Naive thymus-derived CD4-positive, alpha-beta T cell (primary cell): ENCODE measurements around the gene CD8B2. TPM values are rescaled to one million over a fixed set of nuclear protein-coding genes. Genes with fewer than 3 reads are reported as not detected.
A peak's percentile ranks its signal among the peaks of the same experiment; 100 is the strongest.
"Not testable (repeated sequence)": the region's sequence is repeated elsewhere in the genome, so short reads cannot be mapped to it uniquely, and the experiment has no call there.

ENCODE experiments used
- ATAC-seq: fragments of 150-1000 bp; cut with Tn5 transposase; 2 replicates; pipeline ENCODE4 v1.10.0; 2021; ENCODE audit warnings: mild to moderate bottlenecking, moderate library complexity
- CTCF ChIA-PET: fragments of 350-600 bp; sonication (Branson Sonifier 250); formaldehyde crosslinking; loops from one replicate; lab custom pipeline; 2021; ENCODE audit warnings: antibody characterized with exemption; lab: Charles Lee
- POLR2A ChIA-PET: fragments of 350-600 bp; sonication (Branson Sonifier 250); formaldehyde crosslinking; loops from one replicate; lab custom pipeline; 2021; ENCODE audit warnings: antibody characterized with exemption, inconsistent platforms; lab: Charles Lee
- DNase-seq, 9 donors: peaks; one replicate each; pipeline versions ENCODE4 v3.0.0 to v3.0.0-alpha.2; 2020 to 2022; ENCODE audit warnings: mixed read lengths in 1 of 9
- H3K27ac ChIP-seq: one replicate; pipeline ENCODE4 v1.7.0; 2013; ENCODE audit warnings: mild to moderate bottlenecking, low read depth, low read length, moderate library complexity
- H3K27me3 ChIP-seq, 2 donors: one replicate each; pipeline ENCODE4 v1.7.0; 2013; ENCODE audit warnings: low read length in 2 of 2, mild to moderate bottlenecking in 2 of 2, moderate library complexity in 2 of 2; ENCODE audit not compliant: control insufficient read depth in 2 of 2, insufficient read depth in 2 of 2
- H3K36me3 ChIP-seq, 3 experiments: 1 replicate in 2 of 3; 2 replicates in 1 of 3; pipeline ENCODE4 v1.7.0; 2013; ENCODE audit warnings: low read length in 3 of 3, mild to moderate bottlenecking in 3 of 3, moderate library complexity in 1 of 3; ENCODE audit not compliant: insufficient read depth in 3 of 3, control insufficient read depth in 2 of 3
- H3K4me1 ChIP-seq, 2 donors: one replicate each; pipeline ENCODE4 v1.7.0; 2013; ENCODE audit warnings: low read length in 2 of 2, mild to moderate bottlenecking in 2 of 2, moderate library complexity in 1 of 2; ENCODE audit not compliant: control insufficient read depth in 2 of 2, insufficient read depth in 2 of 2
- H3K4me3 ChIP-seq: 2 replicates; pipeline ENCODE4 v1.7.0; 2013; ENCODE audit warnings: mild to moderate bottlenecking, low read length
- H3K9me3 ChIP-seq, 3 experiments: 1 replicate in 2 of 3; 2 replicates in 1 of 3; pipeline ENCODE4 v1.7.0; 2013; ENCODE audit warnings: low read length in 3 of 3; ENCODE audit not compliant: control insufficient read depth in 2 of 3
- H3K27ac Mint-ChIP-seq, 9 donors: one replicate each; pipeline ENCODE4 v1.8.0; 2020 to 2022; ENCODE audit warnings: mixed read lengths in 9 of 9, mild to moderate bottlenecking in 8 of 9, moderate library complexity in 5 of 9, inconsistent platforms in 2 of 9
- H3K27me3 Mint-ChIP-seq, 5 donors: one replicate each; pipeline ENCODE4 v1.8.0; 2021 to 2022; ENCODE audit warnings: mixed read lengths in 5 of 5, mild to moderate bottlenecking in 1 of 5
- H3K36me3 Mint-ChIP-seq, 5 donors: one replicate each; pipeline ENCODE4 v1.8.0; 2020 to 2022; ENCODE audit warnings: mixed read lengths in 5 of 5, mild to moderate bottlenecking in 3 of 5, inconsistent platforms in 1 of 5
- H3K4me1 Mint-ChIP-seq, 7 donors: one replicate each; pipeline ENCODE4 v1.8.0; 2020 to 2022; ENCODE audit warnings: mixed read lengths in 7 of 7, mild to moderate bottlenecking in 3 of 7, inconsistent platforms in 1 of 7
- H3K4me3 Mint-ChIP-seq, 10 donors: one replicate each; pipeline ENCODE4 v1.8.0; 2020 to 2022; ENCODE audit warnings: mild to moderate bottlenecking in 10 of 10, mixed read lengths in 10 of 10, moderate library complexity in 6 of 10, inconsistent platforms in 2 of 10
- H3K9me3 Mint-ChIP-seq, 11 donors: one replicate each; pipeline ENCODE4 v1.8.0; 2020 to 2022; ENCODE audit warnings: mixed read lengths in 11 of 11, mild to moderate bottlenecking in 4 of 11, inconsistent platforms in 1 of 11, moderate library complexity in 1 of 11
- intact Hi-C, 2 donors: fragments of 100-400 bp; cut with micrococcal nuclease; formaldehyde crosslinking; loops; one replicate each; pipeline ENCODE4 v1.15.1; 2023
- polyA plus RNA-seq, 2 donors: library from polyadenylated mRNA; unstranded; fragments of 300-500 nt; fragmentation: Illumina TruSeq; gene quantifications; one replicate each; pipeline ENCODE4 v1.2.3, GENCODE V29; 2021
- total RNA-seq, 6 experiments: library from RNA in 5 of 6; stranded (reverse) in 5 of 6; gene quantifications; 1 replicate in 5 of 6; 2 replicates in 1 of 6; pipeline ENCODE4 v1.2.3 and lab custom pipeline; 2021 to 2026

Gene CD8B2
- total and polyA plus RNA-seq, 7 experiments from 2014 or later, result 0.64 TPM; not detected in 6

DNA sequence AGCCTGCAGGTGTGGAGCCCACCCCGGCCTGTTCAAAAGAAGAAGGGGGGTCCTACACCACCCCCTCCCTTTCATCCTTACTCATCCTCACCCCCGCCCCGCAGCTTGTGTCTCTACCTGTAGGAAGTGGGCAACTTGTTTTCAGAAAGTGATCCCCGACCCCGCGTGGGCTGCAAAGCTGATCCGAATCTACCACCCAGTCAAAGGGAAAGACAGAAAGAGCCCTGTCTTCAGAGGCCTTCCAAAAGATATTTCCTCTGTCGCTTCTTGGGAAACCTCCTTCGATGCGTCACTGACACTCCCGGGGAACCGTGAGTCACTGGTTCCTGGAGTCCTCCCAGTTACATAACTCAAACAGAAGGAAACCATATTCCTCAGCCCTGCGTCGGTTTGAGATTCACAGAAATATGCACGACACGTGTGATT lies 24.3 kb downstream of the CD8B2 start:
- H3K27ac ChIP-seq, H3K36me3 Mint-ChIP-seq, H3K27me3 Mint-ChIP-seq, intact Hi-C loops, H3K36me3 ChIP-seq, H3K9me3 ChIP-seq, CTCF ChIA-PET, H3K9me3 Mint-ChIP-seq, H3K4me3 ChIP-seq, POLR2A ChIA-PET, H3K27me3 ChIP-seq, H3K4me1 ChIP-seq: not testable (repeated sequence)
- peaks cover 0 to 13% (median 8%) of the 10 kb centered on the region in 7 donors for H3K4me1 Mint-ChIP-seq
- DNase-seq (peak in 2 of 9 donors; percentile 4 to 30), ATAC-seq (peak; percentile 77)
- peak overlapping the region in 2 of 9 donors; percentile 3 to 21 for H3K27ac Mint-ChIP-seq
- H3K4me3 Mint-ChIP-seq, result peak overlapping the region; percentile 26 to 74 (median 66)

DNA sequence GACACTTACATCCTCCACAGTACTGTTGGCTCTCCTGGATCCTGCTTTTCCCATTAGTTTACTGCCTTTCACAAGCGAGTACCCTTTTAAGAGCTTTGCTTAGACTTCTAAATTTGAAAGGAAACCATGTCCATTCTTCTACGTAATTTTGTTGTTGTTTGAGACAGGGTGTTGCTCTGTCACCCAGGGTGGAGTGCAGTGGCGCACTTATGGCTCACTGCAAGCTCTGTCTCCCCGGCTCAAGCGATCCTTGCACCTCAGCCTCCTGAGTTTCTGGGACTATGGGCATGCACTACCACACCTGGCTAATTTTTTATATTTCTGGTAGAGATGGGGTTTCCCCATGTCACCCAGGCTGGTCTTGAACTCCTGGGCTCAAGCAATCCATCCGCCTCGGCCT lies 24.8 kb downstream of the CD8B2 start:
- intact Hi-C loops, H3K36me3 ChIP-seq, H3K9me3 Mint-ChIP-seq, H3K9me3 ChIP-seq, H3K4me1 ChIP-seq, H3K4me3 ChIP-seq, H3K27me3 ChIP-seq, H3K27ac ChIP-seq, H3K27me3 Mint-ChIP-seq, DNase-seq, POLR2A ChIA-PET, CTCF ChIA-PET, H3K36me3 Mint-ChIP-seq: not testable (repeated sequence)
- H3K4me3 Mint-ChIP-seq, result peak overlapping the region; percentile 26 to 74 (median 66)
- peaks cover 0 to 13% (median 8%) of the 10 kb centered on the region in 7 donors for H3K4me1 Mint-ChIP-seq
- peak; percentile 59 for ATAC-seq
- H3K27ac Mint-ChIP-seq, result peak overlapping the region in 4 of 9 donors; percentile 3 to 61 (median 16)

DNA sequence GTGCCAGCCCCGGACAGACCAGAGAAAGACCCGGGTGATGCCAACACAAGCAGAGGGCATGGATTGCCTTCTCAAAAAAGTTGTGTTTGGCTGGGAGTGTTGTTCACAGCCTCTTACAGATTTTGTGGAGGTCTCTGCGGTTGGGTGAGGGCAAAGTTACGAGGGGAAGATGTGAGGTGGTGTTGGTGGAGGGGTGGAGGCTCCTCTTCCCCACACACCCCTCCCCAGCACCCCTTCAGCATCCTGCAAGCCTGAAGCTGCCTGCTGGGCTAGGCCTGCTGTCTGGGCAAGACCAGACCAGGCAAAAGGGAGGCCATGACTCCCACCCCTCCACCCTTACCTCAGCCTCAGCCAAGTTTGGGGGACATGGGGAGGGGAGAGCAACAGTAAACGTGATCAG lies 26.2 kb downstream of the CD8B2 start:
- DNase-seq, ATAC-seq: not testable (repeated sequence)

DNA sequence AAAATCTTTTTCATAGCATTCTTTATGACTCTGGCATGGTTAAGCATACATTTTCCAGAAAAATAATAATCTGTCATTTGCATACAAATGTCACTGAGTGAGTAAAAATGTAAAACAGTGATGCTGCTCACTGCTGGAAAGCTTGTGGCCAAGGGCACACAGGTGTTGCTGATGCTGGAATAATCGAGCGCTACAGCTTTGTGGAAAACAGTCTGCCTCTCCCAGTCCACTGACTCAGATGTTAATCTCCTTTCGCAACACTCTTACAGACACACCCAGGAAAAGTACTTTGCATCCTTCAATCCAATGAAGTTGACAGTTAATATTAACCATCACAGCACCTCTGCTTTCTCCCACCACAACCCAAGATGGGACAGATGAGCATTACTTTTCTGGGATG lies 27.7 kb downstream of the CD8B2 start:
- H3K36me3 ChIP-seq, H3K27me3 Mint-ChIP-seq, DNase-seq, H3K27ac ChIP-seq, H3K9me3 Mint-ChIP-seq, intact Hi-C loops, H3K27me3 ChIP-seq, H3K9me3 ChIP-seq, H3K4me3 Mint-ChIP-seq, H3K4me1 ChIP-seq, CTCF ChIA-PET, POLR2A ChIA-PET, H3K36me3 Mint-ChIP-seq, H3K4me3 ChIP-seq: not testable (repeated sequence)
- ATAC-seq, result peak; percentile 13
- Mint-ChIP-seq H3K27ac (peak overlapping the region in 1 of 9 donors; percentile 47), H3K4me1 (peaks cover 0 to 13% (median 8%) of the 10 kb centered on the region in 7 donors)

More for the DNA sequence above, 26.2 kb downstream of the CD8B2 start:
- H3K9me3 ChIP-seq, H3K36me3 Mint-ChIP-seq, H3K27me3 ChIP-seq, H3K4me3 Mint-ChIP-seq, CTCF ChIA-PET, H3K36me3 ChIP-seq, H3K27me3 Mint-ChIP-seq, H3K4me1 ChIP-seq, POLR2A ChIA-PET, intact Hi-C loops, H3K4me3 ChIP-seq, H3K27ac Mint-ChIP-seq, H3K9me3 Mint-ChIP-seq, H3K27ac ChIP-seq: not testable (repeated sequence)
- H3K4me1 Mint-ChIP-seq, result peaks cover 0 to 13% (median 8%) of the 10 kb centered on the region in 7 donors

DNA sequence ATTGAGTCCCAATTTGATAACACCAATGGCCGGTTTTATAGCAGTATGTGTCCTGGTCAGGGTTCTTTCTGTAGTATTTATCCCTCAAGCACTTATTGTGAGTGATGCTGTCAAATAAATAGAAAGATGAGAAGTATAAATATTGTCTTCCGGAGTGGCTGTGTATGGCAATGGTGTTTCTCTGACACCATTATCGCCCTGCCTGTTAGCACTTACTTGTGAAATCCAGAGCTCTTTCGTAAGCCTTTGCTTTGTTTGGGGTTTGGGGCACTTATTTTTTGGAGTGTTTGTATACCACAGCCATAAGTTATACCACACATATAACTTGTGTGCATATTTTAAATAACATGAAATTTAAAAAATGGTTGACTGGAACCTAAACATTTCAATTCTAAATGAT lies 29.3 kb downstream of the CD8B2 start:
- Histone ChIP-seq H3K4me3 (no peak overlapping the region), H3K9me3 (no peaks in the 10 kb centered on the region), H3K4me1 (no peaks in the 10 kb centered on the region), H3K27ac (no peak overlapping the region), H3K27me3 (no peaks in the 10 kb centered on the region), H3K36me3 (no peaks in the 10 kb centered on the region)
- Mint-ChIP-seq H3K36me3 (no peaks in the 10 kb centered on the region), H3K9me3 (no peaks in the 10 kb centered on the region), H3K4me3 (no peak overlapping the region), H3K27ac (no peak overlapping the region), H3K27me3 (no peaks in the 10 kb centered on the region), H3K4me1 (peaks cover 0 to 9% (median 7%) of the 10 kb centered on the region in 7 donors)
- POLR2A ChIA-PET, result no interaction called here
- intact Hi-C loops, result no loop called here
- CTCF ChIA-PET, result no interaction called here
- DNase-seq (no peak), ATAC-seq (no peak)

DNA sequence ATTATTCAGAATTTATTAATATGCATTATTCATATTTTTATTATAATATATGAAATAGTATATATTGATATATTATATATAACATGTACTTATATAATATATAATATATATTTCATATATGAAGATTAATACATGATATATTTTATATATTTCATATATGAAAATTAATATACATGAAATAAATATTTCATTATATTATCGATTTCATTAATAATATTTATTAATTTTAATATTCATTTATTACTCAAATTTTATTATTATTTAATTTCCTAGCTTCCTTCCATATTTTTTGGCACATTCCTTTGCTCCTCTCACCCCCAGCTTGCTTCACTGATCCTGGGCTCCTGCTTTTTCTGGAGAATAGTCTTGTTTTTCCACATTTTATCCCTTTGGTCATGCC lies 29.7 kb downstream of the CD8B2 start:
- intact Hi-C loops, result no loop called here
- no peaks in the 10 kb centered on the region for H3K9me3 Mint-ChIP-seq
- CTCF ChIA-PET, result interaction anchor here (0.7 kb wide), 1 partner anchor 409 kb away, joined by 3 read pairs; no protein-coding TSS in a partner anchor
- H3K27me3 ChIP-seq, result no peaks in the 10 kb centered on the region
- no peaks in the 10 kb centered on the region for H3K9me3 ChIP-seq
- no peak for ATAC-seq
- no peaks in the 10 kb centered on the region for H3K27me3 Mint-ChIP-seq
- no peak overlapping the region for H3K4me3 Mint-ChIP-seq
- DNase-seq, result no peak
- no peak overlapping the region for H3K27ac ChIP-seq
- H3K4me1 ChIP-seq, result no peaks in the 10 kb centered on the region
- H3K4me3 ChIP-seq, result no peak overlapping the region
- H3K4me1 Mint-ChIP-seq, result peaks cover 0 to 6% (median 5%) of the 10 kb centered on the region in 7 donors
- POLR2A ChIA-PET, result no interaction called here
- H3K36me3 Mint-ChIP-seq, result no peaks in the 10 kb centered on the region
- H3K36me3 ChIP-seq, result no peaks in the 10 kb centered on the region
- H3K27ac Mint-ChIP-seq, result peak overlapping the region in 1 of 9 donors; percentile 23

DNA sequence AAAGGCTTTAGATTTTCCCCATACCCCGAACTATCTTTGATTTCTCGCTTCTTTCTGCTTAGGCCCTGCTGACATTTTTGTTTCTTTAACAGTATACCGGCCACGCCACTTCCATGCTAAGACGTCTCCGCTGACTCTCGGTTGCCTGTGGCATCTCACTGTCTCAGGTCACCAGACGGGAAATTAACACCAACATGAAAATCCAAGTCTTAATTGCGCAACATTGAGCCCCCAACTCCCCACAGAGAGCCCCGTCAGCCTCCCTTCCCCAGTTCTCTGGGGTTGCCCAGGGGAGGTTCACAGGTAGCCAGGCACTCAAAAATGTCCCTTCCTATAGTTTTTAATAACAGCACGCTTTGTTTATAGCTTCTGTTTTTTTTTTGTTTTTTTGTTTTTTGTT lies 30.2 kb downstream of the CD8B2 start:
- no peak overlapping the region for H3K4me3 ChIP-seq
- H3K36me3 ChIP-seq, result no peaks in the 10 kb centered on the region
- no peaks in the 10 kb centered on the region for H3K4me1 ChIP-seq
- Mint-ChIP-seq H3K27ac (peak overlapping the region in 1 of 9 donors; percentile 23), H3K9me3 (no peaks in the 10 kb centered on the region), H3K4me3 (no peak overlapping the region), H3K4me1 (peaks cover 0 to 2% (median under 1%) of the 10 kb centered on the region in 7 donors), H3K36me3 (no peaks in the 10 kb centered on the region), H3K27me3 (no peaks in the 10 kb centered on the region)
- intact Hi-C loops, result no loop called here
- ChIA-PET POLR2A (no interaction called here), CTCF (interaction anchor here (0.7 kb wide), 1 partner anchor 409 kb away, joined by 3 read pairs; no protein-coding TSS in a partner anchor)
- no peaks in the 10 kb centered on the region for H3K9me3 ChIP-seq
- no peak overlapping the region for H3K27ac ChIP-seq
- no peaks in the 10 kb centered on the region for H3K27me3 ChIP-seq
- DNase-seq (no peak), ATAC-seq (no peak)
